Natural killer cell (primary cell): ENCODE measurements around the gene RBP3. TPM values are rescaled to one million over a fixed set of nuclear protein-coding genes. Genes with fewer than 3 reads are reported as not detected.

Source experiments
- ATAC-seq, 3 donors: fragments of 150-1000 bp in 2 of 3; fragments of 200-7000 bp in 1 of 3; cut with Tn5 transposase; 1 replicate in 1 of 3; 2 replicates in 2 of 3; pipeline ENCODE4 v1.10.0; 2021; ENCODE audit warnings: mild to moderate bottlenecking in 2 of 3, moderate library complexity in 2 of 3
- DNase-seq, 2 donors: peaks; one replicate each; pipeline versions ENCODE4 v3.0.0 to v3.0.0-alpha.2; 2013 to 2021; ENCODE audit warnings: mixed read lengths in 1 of 2
- H3K27ac ChIP-seq: one replicate; pipeline ENCODE4 v1.5.1; 2013; ENCODE audit warnings: mild to moderate bottlenecking, low read length
- H3K27me3 ChIP-seq: one replicate; pipeline ENCODE4 v1.6.1; 2013; ENCODE audit warnings: low read length; ENCODE audit not compliant: control insufficient read depth, insufficient read depth
- H3K36me3 ChIP-seq: one replicate; pipeline ENCODE4 v1.6.1; 2013; ENCODE audit warnings: low read length; ENCODE audit not compliant: control insufficient read depth, insufficient read depth
- H3K4me1 ChIP-seq: one replicate; pipeline ENCODE4 v1.6.1; 2013; ENCODE audit warnings: low read length; ENCODE audit not compliant: control insufficient read depth, insufficient read depth
- H3K4me3 ChIP-seq: one replicate; pipeline ENCODE4 v1.5.1; 2013; ENCODE audit warnings: low read length
- H3K9me3 ChIP-seq: one replicate; pipeline ENCODE4 v1.6.1; 2013; ENCODE audit warnings: low read length; ENCODE audit not compliant: control insufficient read depth, insufficient read depth
- H3K27ac Mint-ChIP-seq, 2 donors: one replicate each; pipeline ENCODE4 v1.8.0; 2022; ENCODE audit warnings: mild to moderate bottlenecking in 2 of 2, mixed read lengths in 2 of 2, moderate library complexity in 1 of 2
- H3K27me3 Mint-ChIP-seq, 2 donors: one replicate each; pipeline ENCODE4 v1.8.0; 2022; ENCODE audit warnings: low read depth in 2 of 2, mixed read lengths in 2 of 2
- H3K36me3 Mint-ChIP-seq: one replicate; pipeline ENCODE4 v1.8.0; 2022; ENCODE audit warnings: mixed read lengths
- H3K4me1 Mint-ChIP-seq, 2 donors: one replicate each; pipeline ENCODE4 v1.8.0; 2022; ENCODE audit warnings: mixed read lengths in 2 of 2
- H3K4me3 Mint-ChIP-seq: one replicate; pipeline ENCODE4 v1.8.0; 2022; ENCODE audit warnings: mild to moderate bottlenecking, moderate library complexity, mixed read lengths
- H3K9me3 Mint-ChIP-seq, 2 donors: one replicate each; pipeline ENCODE4 v1.8.0; 2022; ENCODE audit warnings: mixed read lengths in 2 of 2
- CTCF ChIP-seq: fragments of 200-600 bp; IDR thresholded peaks from one replicate; pipeline ENCODE4 v1.8.0; 2022; ENCODE audit warnings: antibody characterized with exemption
- WGBS: methylation state at CpG from one replicate; pipeline ENCODE4 v1.1.7; 2013; ENCODE audit warnings: missing lambda C conversion rate; ENCODE audit not compliant: insufficient coverage; 5-methylcytosine and 5-hydroxymethylcytosine counted together
- intact Hi-C: fragments of 100-400 bp; cut with micrococcal nuclease; formaldehyde crosslinking; loops from one replicate; pipeline ENCODE4 v1.14.2; 2022
- total RNA-seq, 4 donors: library from RNA; stranded (reverse); fragments of 120-200 nt in 1 of 4; gene quantifications; one replicate each; pipeline versions ENCODE4 v1.2.3 to v1.2.4, GENCODE V29; 2013 to 2022

RBP3 gene
- total RNA-seq, 3 donors from 2014 or later (not counting 1 experiment from before 2014, with no cell fraction given), result not detected

GRCh38 chr10:47366731-47367460, 18.7 kb downstream of the RBP3 start:
- ATAC-seq (no peak), DNase-seq (no peak)
- Mint-ChIP-seq H3K27ac (no peak overlapping the region), H3K4me1 (no peaks in the 10 kb centered on the region), H3K9me3 (no peaks in the 10 kb centered on the region), H3K27me3 (peaks cover 0 to 7% of the 10 kb centered on the region in 2 donors), H3K4me3 (no peak overlapping the region), H3K36me3 (no peaks in the 10 kb centered on the region)
- intact Hi-C loops, result no loop called here
- no peaks in the 10 kb centered on the region for H3K36me3 ChIP-seq
- no peaks in the 10 kb centered on the region for H3K4me1 ChIP-seq
- 83% methylated on average over 7 of the region's 8 CpGs for WGBS
- no peak overlapping the region for H3K4me3 ChIP-seq
- H3K27ac ChIP-seq, result no peak overlapping the region
- TF ChIP-seq CTCF, result no peak
- H3K27me3 ChIP-seq, result no peaks in the 10 kb centered on the region
- no peaks in the 10 kb centered on the region for H3K9me3 ChIP-seq

- no peak for ATAC-seq
- no peak for DNase-seq
- Mint-ChIP-seq H3K4me3 (no peak overlapping the region), H3K27ac (no peak overlapping the region), H3K36me3 (no peaks in the 10 kb centered on the region), H3K4me1 (no peaks in the 10 kb centered on the region), H3K9me3 (no peaks in the 10 kb centered on the region), H3K27me3 (peaks cover 0 to 7% of the 10 kb centered on the region in 2 donors)
- Histone ChIP-seq H3K9me3 (no peaks in the 10 kb centered on the region), H3K27me3 (no peaks in the 10 kb centered on the region), H3K4me3 (no peak overlapping the region), H3K4me1 (no peaks in the 10 kb centered on the region), H3K36me3 (no peaks in the 10 kb centered on the region), H3K27ac (no peak overlapping the region)
- intact Hi-C loops, result no loop called here
- no peak for TF ChIP-seq CTCF
- WGBS, result 88% methylated on average over 11 of the region's 11 CpGs
These were observed 19.5 kb downstream of the RBP3 start for GRCh38 chr10:47367646-47368045.

GRCh38 chr10:47368431-47369180, 20.4 kb downstream of the RBP3 start:
- WGBS, result 88% methylated on average over 24 of the region's 24 CpGs
- no peak overlapping the region for H3K4me3 ChIP-seq
- H3K27me3 ChIP-seq, result no peaks in the 10 kb centered on the region
- H3K9me3 ChIP-seq, result no peaks in the 10 kb centered on the region
- intact Hi-C loops, result no loop called here
- no peak overlapping the region for H3K4me3 Mint-ChIP-seq
- H3K9me3 Mint-ChIP-seq, result no peaks in the 10 kb centered on the region
- no peak overlapping the region for H3K27ac Mint-ChIP-seq
- no peak for TF ChIP-seq CTCF
- no peaks in the 10 kb centered on the region for H3K4me1 Mint-ChIP-seq
- no peaks in the 10 kb centered on the region for H3K36me3 Mint-ChIP-seq
- H3K27ac ChIP-seq, result no peak overlapping the region
- no peaks in the 10 kb centered on the region for H3K4me1 ChIP-seq
- DNase-seq, result no peak
- no peak for ATAC-seq
- H3K36me3 ChIP-seq, result no peaks in the 10 kb centered on the region
- H3K27me3 Mint-ChIP-seq, result peaks cover 0 to 7% of the 10 kb centered on the region in 2 donors
